GM18873 (cell line): ENCODE measurements around the gene AP5B1.

ENCODE experiments used
- ATAC-seq: cut with Tn5 transposase; IDR thresholded peaks from one replicate; pipeline ENCODE4 v1.9.1; 2021; ENCODE audit warnings: mild to moderate bottlenecking, moderate library complexity, moderate number of reproducible peaks; ENCODE audit not compliant: unreplicated experiment, low FRiP score

Gene AP5B1

DNA sequence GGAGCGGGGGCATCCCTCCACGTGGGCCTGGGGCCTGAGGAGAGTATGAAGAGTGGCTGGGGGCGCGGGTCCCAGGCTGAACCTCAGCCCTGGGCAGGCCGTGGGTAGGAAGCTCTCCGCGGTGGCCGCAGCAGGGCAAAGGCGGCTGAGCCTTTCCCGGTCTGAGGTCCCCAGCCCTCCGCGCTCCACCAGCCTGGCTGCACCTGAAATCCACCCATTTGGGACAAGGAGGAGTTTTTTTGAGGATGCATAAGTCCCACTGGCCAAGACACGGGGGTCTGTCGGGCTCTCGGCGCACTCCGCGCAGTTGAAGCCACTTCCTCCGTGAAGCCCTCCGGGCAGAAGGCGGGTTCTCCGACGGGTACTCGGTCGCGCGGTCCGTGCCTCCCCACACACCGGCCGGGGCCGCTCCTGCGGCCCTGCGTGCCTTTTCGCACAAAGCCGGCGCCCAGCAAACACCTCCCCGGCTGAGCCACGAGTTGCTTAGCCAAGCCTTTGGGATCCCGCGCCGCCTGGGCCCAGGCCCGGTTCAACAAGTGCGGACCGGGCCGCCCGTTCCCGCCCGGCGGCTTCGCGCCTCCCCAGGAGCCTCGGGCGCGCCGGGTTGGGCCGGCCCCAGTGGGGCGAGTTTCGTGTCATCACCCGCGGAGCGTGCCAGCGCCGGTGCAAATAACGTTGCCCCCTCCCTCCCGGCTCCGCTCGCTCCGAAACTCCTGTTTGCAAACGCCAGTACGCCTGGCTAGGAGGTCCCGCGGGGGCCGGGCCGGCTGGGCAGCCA lies 5.4 kb upstream of the AP5B1 start:
- no peak for ATAC-seq

DNA sequence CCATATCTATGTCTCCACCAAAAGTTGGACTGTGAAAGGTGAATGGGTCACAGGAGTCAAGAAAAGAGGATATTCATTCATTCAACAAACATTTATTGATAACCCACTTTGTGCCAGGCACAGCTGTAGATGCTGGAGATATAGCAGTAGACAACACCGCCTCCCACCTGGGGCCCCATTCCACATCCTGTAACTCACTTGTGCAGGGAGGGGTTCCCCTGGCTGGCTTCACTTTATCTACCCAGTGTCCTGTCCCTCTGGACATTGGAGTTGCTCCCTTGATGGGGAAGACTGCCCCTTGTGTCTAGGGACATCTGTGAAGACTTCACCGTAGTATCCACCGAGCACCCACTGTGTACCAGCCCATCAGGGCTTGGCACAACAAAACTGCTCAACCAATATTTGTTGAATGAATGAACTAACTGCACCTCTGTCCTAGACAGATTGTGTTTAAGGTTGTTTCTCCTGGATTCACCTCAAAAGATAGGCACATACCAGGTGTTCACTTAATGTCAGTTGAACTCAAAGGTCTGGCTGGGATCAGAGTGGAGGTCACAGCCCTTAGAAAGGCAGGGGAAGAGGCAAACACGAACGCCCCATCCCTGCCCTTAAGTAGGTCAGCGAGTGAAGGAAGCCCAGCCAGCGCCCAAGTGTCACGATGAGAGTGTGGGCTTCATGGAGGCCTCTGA lies 4.7 kb upstream of the AP5B1 start:
- no peak for ATAC-seq

DNA sequence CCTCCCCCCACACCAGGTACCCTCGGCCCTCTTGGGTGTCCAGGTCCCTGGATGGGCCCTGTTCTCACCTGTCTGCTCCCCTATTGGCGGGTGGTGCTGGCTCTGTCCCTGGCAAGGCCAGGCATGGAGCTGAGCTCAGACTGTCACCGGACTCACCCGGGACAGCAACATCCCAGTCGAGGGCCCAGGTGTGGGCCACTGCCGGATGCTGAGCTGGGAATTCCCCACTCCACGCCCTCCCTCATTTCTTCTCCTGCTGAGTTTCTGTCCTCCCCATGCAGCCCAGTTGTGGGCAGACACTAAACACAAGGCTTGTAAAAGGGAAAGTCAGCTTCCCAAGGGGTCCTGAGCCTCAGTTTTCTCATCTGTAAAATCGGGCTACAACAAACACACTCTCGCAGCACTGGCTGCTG lies 2.0 kb upstream of the AP5B1 start:
- ATAC-seq, result no peak

DNA sequence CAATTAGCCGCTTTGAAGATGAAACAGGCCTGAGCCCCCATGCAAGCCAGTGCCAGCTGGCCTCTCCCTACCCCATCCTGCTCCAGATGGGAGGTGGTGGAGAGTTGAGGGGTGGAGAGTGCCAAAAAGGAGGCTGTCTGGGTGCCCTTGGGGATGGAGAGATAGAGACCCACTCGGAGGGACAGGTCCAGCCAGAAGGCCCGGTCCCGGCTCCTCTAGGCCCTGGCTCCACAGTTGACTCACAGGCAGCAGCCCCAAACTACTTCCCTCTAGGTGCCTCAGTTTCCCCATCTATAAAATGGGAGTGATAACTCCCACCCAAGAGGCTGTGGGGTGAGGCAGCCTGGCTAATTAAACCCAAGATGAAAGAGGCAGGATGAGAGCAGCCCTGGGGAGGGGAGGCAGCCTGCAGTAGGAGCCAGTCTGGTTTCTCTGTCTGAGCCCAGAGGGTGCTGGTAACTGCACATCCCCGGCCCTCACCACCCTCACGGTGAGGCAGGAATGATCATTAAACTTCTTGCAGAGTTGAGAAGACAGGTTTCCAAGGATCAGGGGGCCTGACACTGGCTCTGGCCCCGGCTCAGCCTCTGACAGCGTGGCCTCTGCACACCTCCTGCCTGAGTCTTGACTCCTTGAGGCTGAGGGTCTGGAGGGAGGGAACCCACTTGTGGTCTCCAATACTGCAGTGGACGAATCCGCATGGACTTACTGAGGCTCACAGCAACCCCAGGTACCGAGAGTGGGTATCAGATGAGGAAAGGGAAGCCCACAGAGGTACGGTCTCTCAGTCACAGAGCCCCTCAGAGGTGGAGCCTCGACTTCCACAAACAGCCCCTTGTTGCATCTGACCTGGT lies 1.4 kb upstream of the AP5B1 start:
- ATAC-seq, result no peak

DNA sequence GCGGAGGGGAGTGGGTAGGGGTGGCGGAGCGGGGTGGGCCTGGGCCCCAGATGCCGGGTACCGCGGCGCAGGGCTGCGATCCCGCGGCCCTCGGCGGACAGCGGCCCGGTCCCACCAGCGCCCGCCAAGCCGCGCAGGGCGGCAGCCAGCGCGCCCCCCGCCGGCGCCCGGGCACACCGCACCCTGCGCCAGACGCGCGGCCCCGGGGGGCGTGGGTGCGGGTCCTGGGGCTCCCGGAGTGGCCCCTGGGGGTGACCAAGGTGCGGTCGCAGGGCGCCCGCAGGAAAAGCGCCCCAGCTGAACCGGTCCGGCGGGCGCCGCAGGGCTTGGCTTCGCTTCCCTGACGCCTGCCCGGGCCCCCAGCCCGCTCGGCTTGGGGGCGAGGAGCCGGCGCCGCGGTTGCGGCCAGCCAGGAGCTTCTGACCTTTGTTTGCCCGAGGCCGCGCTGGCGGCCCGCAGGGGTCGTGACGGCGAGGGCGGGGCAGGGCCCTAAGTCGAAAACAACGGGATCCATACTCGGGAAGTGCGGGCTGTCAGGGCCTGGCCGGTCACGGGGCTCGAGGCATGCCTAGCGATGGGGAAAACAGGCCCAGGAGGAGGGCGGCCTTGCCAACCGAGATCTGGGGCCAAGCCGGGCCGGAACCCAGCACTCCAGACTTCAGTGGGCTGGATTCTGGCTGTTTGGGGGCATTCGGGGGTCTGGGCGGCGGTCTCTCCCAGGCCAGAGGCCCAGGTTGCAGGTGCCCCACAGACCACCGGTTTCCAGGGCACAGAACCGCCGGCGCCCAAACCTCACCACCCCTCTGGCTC lies 581 bp upstream of the AP5B1 start:
- no peak for ATAC-seq

DNA sequence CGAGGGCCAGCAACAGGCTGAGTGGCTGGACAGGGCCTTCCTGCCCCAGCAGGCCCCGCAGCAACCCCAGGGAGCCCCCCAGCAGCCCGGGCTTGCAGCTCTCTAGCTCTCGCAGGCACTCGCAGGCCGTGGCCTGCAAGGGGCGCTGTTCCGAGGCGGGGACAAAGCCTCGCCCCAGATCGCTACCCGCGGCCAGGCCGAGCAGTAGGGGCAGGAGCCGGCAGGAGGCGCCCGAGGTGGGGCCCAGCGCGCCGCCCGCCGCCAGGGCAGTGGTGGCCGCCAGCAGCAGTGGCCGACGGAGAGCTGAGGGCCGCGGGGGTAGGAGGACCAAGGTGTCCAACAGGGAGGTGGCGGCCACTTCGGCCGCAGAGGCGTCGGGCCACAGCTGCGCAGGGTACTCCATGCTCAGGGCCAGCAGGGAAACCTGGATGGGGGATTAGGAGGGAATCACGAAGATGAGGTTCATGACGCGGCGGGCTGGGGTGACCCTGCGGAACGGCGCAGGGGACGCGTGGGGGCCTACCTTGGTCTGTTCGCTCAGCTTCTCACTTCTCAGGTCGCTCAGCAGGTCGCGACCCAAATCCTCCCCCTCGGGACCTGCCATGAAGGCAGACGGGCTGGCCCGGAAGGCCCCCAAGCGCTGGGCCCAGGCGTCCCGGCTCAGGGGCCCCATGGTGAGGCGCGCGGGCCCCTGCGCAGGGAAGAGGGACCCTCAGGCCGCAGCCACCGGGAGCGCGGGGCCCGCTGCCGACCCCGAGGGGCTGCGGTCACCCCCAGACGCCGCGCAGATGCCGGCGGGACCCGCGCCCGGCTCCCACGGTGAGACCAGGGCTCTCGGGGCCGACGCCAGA lies 632 bp downstream of the AP5B1 start:
- ATAC-seq, result no peak

DNA sequence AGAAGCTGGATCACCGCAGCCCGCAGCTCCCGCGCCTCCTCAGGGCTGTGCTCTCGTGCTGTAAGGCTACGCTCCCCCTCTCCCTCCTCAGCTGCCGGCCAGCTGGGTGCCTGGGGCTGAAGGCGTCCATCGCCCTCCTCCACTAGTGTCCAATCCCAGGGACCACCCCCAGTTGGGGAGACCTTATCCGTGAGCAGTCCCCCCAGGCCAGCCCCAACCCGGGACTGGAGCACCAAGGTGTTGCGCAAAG lies 1.2 kb downstream of the AP5B1 start:
- ATAC-seq, result no peak

DNA sequence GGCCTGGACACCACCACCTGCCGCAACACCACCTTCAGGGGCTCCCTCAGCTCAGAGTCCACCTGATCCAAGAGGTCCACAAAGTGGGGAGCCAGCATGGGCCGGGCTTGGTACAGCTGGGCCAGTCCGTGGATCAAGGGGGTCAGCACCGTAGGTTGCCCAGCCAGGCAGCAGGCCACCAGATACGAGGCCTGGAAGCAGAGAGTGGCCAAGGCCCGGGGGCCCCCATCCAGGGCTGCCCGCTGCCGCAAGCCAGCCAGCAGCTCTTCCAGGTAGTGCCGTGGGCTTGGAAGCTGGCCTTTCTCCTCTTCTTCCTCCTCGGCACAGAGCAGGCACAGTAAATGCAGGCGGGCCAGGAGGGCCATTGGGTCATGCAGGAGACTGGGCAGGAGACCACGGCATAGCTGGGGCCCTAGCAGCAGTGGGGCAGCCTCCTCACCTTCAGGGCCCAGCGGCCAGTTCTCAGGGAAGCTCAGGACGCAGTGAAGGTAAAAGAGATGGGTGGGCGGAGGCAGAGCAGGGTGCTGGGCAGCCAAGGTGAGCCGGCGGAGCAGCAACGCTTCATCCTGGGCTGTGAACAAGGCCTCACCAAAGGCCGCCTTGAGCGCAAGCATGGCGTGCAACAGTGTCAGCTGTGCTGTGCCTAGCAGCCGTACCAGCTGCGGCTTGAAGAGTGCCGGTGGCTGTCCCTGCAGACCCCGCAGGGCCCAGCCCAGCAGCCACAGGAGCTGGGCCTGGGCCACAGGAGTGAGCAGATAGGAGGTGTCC lies 1.7 kb downstream of the AP5B1 start:
- ATAC-seq, result no peak

DNA sequence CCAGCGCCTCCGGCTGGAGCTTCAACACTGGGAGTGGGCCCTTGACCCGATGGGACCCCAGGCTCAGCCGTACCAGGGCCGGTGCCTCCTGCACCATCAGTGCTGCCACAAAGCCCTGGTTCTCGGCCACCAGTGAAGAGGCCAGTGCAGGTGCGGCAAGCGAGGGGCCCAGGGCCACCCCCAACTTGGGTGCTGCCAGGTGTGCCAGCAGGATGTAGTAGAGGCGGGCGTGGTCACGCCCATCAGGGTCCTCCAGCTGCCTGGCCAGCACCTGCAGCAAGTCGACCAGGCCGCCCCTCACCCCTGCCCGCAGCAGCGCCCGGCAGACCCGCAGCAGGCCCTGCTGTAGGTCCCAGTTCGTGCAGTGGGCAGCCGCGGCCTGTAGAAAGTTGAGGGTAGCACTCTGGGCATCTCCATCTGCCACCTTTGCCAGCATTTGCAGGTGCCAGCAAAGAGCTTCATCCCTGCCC lies 2.3 kb downstream of the AP5B1 start:
- ATAC-seq, result no peak

DNA sequence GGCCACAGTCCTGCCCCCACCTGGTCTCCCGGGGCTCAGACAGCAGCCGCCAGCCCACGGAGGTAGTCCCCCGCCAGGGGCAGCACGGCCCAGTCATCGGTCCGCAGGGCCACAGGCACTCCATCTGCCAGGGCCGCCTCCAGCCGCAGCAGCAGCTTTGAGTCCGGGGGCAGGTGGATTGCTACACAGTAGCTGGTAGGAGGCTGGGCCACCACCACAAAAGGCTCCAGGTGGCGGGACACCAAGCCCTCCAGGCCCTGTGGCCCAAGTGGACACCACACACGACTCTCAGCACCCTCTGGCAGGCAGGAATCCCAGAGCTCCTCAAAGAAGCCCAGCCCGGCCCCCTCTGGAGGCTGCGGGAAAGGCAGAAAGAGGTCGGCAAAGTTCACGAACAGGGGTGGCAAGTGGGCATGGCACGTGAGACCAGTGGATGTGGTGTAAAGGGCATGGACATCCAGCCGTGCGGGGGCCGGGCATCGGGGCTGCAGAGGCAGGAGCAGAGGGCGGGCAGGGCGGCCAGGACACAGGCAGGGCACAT lies 2.9 kb downstream of the AP5B1 start:
- ATAC-seq, result no peak

DNA sequence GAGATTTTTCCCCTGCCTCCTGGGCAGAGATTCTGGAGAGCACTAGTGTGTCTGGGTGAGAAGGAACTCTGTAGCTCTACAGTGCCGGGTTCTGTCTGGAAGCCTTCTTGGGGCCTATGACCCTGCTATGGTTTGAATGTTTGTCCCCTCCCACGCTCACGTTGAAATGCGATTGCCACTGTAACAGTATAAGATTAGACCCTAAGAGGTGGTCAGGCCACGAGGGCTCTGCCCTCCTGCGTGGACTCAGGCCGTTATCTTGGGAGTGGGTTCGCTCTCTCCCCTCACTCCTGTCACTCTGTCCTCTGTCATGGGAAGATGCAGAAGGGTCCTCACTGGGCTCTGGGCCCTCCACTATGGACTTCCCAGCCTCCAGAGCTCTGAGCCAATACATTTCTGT lies 3.5 kb downstream of the AP5B1 start:
- ATAC-seq, result no peak

DNA sequence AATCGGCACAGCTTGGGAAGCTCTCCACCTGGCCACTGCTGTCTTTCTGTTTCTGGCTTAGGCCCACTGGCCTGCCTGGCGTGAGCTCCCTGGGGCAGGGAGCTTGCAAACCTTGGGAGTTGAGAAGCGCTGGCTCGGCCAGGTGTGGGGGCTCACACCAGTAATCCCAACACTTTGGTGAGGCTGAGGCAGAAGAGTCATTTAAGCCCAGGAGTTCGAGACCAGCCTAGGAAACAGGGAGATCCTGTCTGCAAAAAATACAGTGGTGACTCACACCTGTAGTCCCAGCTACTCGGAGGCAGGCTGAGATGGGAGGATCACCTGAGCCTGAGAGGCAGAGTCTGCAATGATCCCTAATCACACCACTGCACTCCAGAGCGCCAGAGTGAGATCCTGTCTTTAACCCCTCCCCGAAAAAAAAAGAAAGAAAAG lies 4.0 kb downstream of the AP5B1 start:
- ATAC-seq, result no peak

DNA sequence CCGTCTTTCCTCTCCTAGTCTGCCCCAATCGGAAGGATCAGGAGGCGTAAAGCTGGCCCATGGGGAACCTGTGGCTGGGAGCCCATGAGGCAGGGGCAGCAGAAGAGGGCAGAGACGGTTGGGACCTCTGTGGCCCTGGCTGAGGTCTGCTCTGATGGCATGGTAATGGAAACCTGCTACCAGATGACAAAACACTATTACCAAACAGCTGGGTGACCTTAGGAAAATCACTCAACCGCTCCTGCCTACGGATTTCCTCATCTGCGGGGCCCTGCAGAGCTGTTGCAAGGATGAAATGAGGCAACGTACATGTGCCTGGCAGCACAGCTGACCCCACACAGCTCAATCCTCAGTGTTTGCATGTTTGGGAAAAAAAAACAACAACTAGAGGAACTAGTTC lies 4.6 kb downstream of the AP5B1 start:
- no peak for ATAC-seq

DNA sequence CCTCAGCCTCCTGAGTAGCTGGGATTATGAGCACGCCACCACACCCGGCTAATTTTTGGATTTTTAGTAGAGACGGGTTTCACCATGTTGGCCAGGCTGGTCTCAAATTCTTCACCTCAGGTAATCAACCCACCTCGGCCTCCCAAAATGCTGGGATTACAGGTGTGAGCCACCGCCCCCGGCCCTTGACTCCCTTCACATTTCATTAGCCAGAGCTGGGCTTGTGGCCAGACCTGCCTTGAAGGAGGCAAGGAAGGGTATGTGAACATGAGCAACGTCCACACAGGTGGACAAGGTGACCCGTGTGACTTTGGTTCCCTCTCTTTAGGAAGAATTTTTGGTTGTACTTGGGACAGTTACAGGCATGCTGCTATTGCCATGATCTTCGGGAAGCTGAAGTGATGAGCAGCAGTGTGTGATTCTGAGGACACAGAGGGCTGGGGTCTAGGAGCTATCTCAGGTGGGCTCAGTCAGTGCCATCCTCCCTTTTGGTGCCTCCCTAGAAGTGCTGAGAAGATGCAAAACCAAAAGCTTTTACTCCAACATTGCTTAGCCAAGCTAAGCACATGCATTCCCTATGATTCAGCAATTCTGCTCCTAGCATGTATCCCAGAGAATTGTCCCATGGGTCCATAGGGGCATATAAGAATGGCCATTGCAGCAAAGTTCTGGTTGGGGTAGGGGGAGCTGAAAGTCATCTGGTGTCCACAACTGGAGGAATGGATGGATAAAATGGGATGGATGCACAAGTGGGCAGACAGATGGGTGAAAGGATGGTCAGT lies 6.1 kb downstream of the AP5B1 start:
- no peak for ATAC-seq

DNA sequence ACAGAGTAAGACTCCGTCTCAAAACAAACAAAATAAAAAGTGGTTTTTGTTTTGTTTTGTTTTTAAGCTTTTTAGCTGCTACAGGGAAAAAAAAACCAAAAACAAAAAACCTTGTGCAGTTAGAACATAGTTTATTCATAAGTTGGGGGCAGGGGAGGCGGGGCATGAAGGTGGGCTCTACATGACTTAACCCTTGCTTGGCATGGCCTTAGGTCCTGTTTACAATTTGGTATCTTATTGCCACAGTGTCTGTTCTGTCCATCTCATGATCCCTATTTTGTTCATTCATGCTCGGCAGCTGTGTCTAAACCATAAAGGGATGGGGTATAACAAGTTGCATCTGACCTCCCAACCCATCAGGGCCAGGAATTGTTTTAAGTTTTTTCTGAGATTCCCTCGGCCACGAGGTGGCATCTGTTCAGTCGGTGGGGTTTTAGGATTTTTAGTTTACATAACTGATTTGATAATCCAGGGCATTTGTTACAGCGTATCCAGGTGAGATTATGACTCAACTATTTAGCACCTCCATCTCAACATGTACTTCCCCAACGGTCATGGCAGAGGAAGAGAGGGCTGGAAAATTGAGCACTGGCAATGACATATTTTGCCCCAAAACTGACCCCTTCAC lies 6.9 kb downstream of the AP5B1 start:
- ATAC-seq, result no peak

DNA sequence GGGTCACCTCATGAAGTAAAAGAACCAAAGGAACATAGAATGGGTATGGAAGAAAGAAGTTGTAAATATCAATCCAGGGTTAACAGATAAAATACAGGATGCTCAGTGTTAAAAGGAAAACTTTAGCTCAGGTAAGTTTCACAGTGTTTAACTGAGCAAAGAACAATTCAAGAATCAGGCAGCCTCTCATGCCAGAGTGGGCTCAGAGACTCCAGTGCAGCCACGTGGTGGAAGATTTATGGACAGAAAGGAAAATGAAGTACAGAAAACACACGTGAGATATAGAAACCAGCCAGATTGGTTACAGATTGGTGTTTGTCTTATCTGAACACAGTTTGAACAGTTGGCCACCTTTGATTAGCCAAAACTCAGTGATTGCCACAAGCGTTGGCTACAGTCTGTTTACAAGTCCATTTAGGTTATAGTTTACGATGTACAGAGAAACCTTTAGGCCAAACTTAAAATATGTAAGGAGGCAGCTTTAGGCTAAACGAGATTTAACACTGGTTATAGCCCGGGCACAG lies 9.1 kb downstream of the AP5B1 start:
- ATAC-seq, result no peak

DNA sequence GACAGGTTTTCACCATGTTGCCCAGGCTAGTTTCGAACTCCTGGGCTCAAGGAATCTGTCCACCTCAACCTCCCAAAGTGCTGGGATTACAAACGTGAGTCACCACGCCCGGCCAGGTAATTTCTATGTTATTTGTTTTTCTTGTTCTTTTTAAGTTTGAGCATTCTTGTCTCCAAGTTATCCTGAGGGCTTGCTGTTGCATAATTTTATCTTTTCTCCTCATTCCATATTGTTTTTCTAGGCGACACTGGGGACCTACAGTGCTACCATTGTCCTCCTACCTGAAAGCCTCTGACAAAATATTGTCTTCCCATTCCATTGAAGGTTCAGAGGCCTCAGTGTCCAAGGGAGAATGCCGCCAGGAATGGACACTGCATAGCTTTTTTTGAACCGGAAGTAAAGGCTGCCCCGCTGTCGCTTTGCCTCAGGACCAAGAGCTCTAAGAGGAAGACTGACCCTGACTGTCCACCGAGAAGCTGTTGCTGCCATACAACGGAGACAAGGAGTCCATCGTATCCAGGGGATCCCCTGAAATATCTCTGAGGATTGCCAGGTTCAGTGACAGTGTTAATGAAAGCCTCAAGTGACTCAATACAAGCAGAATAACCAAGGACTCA lies 9.7 kb downstream of the AP5B1 start:
- no peak for ATAC-seq
